ENCODE results near the gene ZBTB46. TPM values are rescaled to one million over a fixed set of nuclear protein-coding genes. Genes with fewer than 3 reads are reported as not detected.
A peak's percentile ranks its signal among the peaks of the same experiment; 100 is the strongest.

Gene ZBTB46
- total RNA-seq, 1 donor from 2014 or later, result 13.1 TPM

DNA sequence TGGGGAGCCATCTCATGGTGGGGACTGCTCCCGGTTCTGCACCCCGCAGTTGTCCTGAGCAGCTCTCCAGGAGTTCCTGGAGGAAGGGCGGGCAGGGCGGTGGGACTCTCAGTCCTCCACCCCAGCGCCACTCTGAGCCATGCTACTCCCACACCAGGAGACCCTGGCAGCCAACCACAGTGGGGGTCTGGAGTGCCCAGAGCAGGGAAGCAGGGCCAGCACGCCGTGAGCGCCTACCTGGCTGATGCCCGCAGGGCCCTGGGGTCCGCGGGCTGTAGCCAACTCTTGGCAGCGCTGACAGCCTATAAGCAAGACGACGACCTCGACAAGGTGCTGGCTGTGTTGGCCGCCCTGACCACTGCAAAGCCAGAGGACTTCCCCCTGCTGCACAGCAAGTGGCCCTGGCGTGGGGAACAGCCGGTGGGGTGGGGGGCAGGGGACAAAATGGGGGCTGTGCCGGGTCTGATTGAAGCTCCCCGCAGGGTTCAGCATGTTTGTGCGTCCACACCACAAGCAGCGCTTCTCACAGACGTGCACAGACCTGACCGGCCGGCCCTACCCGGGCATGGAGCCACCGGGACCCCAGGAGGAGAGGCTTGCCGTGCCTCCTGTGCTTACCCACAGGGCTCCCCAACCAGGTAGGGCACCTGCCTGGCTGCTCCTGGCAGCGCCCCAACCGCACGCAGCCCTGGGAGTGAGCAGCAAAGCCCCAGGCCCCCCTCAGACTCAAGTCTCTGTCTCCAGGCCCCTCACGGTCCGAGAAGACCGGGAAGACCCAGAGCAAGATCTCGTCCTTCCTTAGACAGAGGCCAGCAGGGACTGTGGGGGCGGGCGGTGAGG lies 136.3 kb downstream of the ZBTB46 start:
- intact Hi-C loops (cut with micrococcal nuclease), result no loop called here
- ATAC-seq (no peak), DNase-seq (peak; percentile 28)

- ATAC-seq, result no peak
- DNase-seq, result peak; percentile 31
- intact Hi-C loops (cut with micrococcal nuclease), result no loop called here
Measured at GRCh38 chr20:63693733-63694583, 137.1 kb downstream of the ZBTB46 start.

Other genes with a start within 250 kb of the ZBTB46 start
- 5.9 TPM for gene GMEB2, start 204.2 kb downstream of the ZBTB46 start, total RNA-seq
- 5.5 TPM for gene STMN3, start 177.8 kb downstream of the ZBTB46 start, total RNA-seq
- 9.9 TPM for gene RTEL1, start 173.0 kb downstream of the ZBTB46 start, total RNA-seq
- gene TNFRSF6B, start 134.6 kb downstream of the ZBTB46 start, total RNA-seq, result 0.64 TPM
- gene ARFRP1, start 123.3 kb downstream of the ZBTB46 start, total RNA-seq, result 46.5 TPM
- 16.2 TPM for gene ZGPAT, start 123.2 kb downstream of the ZBTB46 start, total RNA-seq
- 2.7 TPM for gene LIME1, start 94.6 kb downstream of the ZBTB46 start, total RNA-seq
- gene SLC2A4RG, start 91.5 kb downstream of the ZBTB46 start, total RNA-seq, result 104 TPM
- not detected for gene ABHD16B, start 30.2 kb upstream of the ZBTB46 start, total RNA-seq
- 78.0 TPM for gene TPD52L2, start 34.0 kb upstream of the ZBTB46 start, total RNA-seq
- 47.3 TPM for gene DNAJC5, start 63.9 kb upstream of the ZBTB46 start, total RNA-seq
- gene UCKL1, start 125.2 kb upstream of the ZBTB46 start, total RNA-seq, result 59.9 TPM
- gene ZNF512B, start 138.7 kb upstream of the ZBTB46 start, total RNA-seq, result 14.0 TPM
- 6.4 TPM for gene SAMD10, start 148.4 kb upstream of the ZBTB46 start, total RNA-seq
- 50.6 TPM for gene PRPF6, start 149.9 kb upstream of the ZBTB46 start, total RNA-seq
- 0.35 TPM for gene C20orf204, start 204.9 kb upstream of the ZBTB46 start, total RNA-seq
- gene SOX18, start 218.4 kb upstream of the ZBTB46 start, total RNA-seq, result 36.8 TPM
- gene TCEA2, start 231.9 kb upstream of the ZBTB46 start, total RNA-seq, result 35.6 TPM
- 5.4 TPM for gene RGS19, start 248.3 kb upstream of the ZBTB46 start, total RNA-seq
- gene OPRL1, start 248.8 kb upstream of the ZBTB46 start, total RNA-seq, result 0.27 TPM

All from left ventricle myocardium superior (tissue), 1 donor.